Measurements from ENCODE around the gene FBXL15.
A peak's percentile ranks its signal among the peaks of the same experiment; 100 is the strongest.

The FBXL15 gene

DNA sequence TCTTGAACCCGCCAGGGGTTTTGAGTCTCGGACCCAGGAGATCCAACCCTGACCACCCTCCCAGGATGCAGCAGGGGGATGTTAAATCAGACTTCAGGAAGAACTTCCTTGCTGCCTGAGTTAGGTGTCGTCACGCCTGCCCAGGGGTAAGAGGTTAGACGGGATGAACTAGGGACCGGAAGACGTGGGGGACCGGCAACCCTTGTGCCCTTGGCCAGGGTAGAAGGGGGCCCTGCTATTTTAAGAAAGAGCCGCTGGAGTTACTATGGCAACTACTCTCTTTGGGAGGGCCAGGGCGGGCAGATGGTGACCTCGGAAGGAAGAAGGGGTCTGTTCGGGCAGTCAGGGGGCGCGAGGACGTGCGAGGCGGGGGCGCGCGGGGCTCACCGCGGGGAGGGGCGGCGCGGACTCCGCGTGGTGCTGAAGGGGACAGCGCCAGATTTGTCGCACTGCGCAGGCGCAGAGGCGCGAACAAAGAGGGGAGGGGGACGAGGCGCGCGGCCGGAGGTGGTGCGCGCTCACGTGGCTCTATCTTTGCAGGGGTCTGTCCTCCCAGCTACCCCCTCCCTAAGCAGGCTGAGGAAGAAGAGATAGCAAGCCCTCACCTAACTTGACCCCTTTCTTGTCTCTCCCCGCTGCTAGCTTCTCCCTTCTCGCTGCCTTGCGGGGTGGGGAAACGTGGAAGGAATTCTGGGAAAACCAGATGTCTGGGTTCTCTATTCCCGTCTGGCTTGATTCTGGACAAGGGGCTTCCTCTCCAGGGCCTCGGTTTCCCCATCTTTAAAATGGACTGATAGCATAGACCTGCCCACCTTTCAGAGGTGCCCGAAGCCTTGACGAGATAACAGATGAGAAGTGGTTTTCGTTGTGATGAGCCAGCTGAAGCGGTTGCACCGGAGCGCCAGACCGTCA lies 1.1 kb upstream of the FBXL15 start:
- no peak for DNase-seq (ENCODE audit: low read depth)
- TF ChIP-seq, protein P1, sequence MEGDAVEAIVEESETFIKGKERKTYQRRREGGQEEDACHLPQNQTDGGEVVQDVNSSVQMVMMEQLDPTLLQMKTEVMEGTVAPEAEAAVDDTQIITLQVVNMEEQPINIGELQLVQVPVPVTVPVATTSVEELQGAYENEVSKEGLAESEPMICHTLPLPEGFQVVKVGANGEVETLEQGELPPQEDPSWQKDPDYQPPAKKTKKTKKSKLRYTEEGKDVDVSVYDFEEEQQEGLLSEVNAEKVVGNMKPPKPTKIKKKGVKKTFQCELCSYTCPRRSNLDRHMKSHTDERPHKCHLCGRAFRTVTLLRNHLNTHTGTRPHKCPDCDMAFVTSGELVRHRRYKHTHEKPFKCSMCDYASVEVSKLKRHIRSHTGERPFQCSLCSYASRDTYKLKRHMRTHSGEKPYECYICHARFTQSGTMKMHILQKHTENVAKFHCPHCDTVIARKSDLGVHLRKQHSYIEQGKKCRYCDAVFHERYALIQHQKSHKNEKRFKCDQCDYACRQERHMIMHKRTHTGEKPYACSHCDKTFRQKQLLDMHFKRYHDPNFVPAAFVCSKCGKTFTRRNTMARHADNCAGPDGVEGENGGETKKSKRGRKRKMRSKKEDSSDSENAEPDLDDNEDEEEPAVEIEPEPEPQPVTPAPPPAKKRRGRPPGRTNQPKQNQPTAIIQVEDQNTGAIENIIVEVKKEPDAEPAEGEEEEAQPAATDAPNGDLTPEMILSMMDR (conservative IDR thresholded peaks at IDR 0.05; ENCODE audit: low read depth, low read length): no peak
- peak overlapping the region; percentile 86 for H3K4me3 ChIP-seq (ENCODE audit: low read length)

DNA sequence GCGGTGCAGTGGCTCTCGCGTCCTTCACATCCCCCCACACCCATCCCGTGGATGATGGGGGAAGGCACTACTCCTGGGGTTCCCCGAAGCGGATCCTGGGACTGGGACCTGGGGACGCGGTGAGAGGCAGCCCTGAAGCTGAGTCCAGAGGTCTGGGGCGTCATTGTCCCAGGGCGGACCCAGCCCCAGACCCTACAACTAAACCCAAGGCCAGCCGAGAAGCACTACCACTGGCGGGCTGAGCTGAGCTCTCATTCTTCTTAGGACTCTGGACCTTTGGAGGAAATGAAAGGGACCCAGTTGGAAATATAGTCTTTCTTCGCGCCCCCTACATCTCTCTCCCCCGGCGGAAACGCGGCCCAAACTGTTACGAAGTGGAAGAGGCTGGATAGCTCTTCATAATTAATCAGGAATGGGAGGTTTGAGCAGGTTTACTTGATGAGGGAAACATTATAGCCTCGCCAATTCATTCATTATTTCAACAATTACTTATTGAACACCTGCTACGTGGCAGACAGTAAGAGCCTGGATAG lies 389 bp upstream of the FBXL15 start:
- DNase-seq (ENCODE audit: low read depth): no peak
- peak overlapping the region; percentile 86 for H3K4me3 ChIP-seq (ENCODE audit: low read length)
- TF ChIP-seq, protein P1 (conservative IDR thresholded peaks at IDR 0.05; ENCODE audit: low read depth, low read length): no peak

DNA sequence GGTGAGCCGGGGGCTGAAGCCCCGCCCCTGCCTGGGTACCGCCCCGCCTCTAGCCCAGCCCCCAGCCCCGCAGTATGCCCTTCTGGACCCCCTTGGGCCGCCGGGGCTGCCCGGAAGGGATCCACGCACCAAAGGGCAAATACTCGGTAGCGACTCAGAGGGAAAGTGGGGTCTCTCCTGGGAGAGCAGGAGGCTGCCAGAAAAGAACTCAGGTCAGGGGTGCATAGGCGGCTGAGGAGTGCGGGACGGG lies 796 bp downstream of the FBXL15 start:
- peak overlapping the region; percentile 86 for H3K4me3 ChIP-seq (ENCODE audit: low read length)
- DNase-seq (ENCODE audit: low read depth): no peak
- TF ChIP-seq, protein P1 (conservative IDR thresholded peaks at IDR 0.05; ENCODE audit: low read depth, low read length): no peak

DNA sequence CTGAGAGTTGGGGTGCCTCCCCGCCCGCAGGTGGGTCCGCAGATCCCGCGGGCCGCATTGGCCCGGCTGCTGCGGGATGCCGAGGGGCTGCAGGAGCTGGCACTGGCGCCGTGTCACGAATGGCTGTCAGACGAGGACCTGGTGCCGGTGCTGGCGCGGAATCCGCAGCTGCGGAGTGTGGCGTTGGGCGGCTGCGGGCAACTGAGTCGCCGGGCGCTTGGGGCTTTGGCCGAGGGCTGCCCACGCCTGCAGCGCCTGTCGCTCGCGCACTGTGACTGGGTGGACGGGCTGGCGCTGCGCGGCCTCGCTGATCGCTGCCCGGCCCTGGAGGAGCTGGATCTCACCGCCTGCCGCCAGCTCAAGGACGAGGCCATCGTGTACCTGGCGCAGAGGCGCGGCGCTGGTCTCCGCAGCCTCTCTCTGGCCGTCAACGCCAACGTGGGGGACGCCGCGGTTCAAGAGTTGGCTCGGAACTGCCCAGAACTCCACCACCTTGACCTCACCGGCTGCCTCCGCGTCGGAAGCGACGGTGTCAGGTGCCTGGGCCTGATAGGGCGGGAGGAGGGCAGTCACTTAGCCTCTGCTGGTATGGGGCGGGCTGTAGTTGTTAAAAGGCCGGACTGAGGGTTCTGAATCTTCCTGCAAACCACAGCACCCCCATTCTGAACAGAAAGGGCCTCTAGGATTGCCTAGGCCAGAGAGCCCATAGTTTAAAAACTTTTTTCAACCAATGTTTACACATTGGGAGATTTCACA lies 1.3 kb downstream of the FBXL15 start:
- no peak for DNase-seq (ENCODE audit: low read depth)
- TF ChIP-seq, protein P1 (conservative IDR thresholded peaks at IDR 0.05; ENCODE audit: low read depth, low read length): no peak
- H3K4me3 ChIP-seq (ENCODE audit: low read length): peak overlapping the region; percentile 86

DNA sequence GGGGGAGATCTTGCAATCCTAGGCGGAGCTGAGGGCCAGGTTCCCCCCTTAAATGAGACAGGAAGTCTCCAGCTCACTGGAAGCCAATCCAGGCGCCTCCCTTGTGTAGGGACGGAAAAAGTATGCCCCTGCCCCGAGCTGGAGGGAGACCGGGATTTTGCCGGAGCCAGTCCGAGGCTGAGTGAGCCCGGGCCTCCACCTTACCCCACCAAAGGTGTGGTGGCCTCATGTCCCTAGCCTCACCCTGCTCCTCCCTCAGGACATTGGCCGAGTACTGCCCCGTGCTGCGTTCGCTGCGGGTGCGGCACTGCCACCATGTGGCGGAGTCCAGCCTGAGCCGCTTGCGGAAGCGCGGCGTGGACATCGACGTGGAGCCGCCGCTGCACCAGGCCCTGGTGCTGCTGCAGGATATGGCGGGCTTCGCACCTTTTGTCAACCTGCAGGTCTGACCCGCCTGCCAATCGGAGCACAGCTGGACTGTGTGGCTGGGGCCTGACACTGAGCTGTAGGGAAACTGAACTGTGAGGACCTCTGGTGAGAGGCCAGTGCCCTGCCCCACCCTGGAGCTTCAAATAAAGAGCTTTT lies 2.0 kb downstream of the FBXL15 start:
- DNase-seq (ENCODE audit: low read depth): no peak
- TF ChIP-seq, protein P1 (conservative IDR thresholded peaks at IDR 0.05; ENCODE audit: low read depth, low read length): peak; percentile 84
- H3K4me3 ChIP-seq (ENCODE audit: low read length): peak overlapping the region; percentile 86

DNA sequence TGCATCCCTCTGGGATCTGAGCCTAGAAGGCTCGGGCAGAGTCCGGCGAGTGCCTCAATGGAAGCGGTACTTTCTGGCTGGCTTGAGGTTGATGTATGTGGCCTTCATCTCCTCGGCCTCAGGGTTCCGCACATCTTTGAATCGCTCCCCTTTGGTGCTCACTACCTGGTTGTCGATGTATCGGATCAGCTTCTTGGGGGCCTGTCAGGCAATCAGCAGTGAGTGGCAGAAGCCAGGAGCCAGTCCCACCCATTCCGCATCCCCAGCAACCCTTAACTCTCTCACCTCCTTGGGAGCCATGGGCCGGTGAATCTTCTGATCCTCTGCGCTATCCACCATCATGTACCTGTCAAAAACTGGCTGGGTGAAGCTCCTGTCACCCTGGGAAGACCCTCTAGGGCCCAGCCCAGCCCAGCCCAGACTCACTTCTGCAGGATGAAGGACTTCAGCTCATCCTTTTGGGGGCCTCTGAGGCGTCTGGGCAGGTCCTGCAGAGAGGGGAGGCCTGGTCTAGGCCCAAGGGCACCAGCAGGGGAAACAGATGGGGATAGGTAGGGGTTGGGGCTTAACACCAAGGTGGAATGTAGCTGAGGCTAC lies 2.8 kb downstream of the FBXL15 start:
- DNase-seq (ENCODE audit: low read depth): no peak
- TF ChIP-seq, protein P1 (conservative IDR thresholded peaks at IDR 0.05; ENCODE audit: low read depth, low read length): no peak
- no peak overlapping the region for H3K4me3 ChIP-seq (ENCODE audit: low read length)
